Measurements from ENCODE around the gene MAN1C1.

Gene MAN1C1

GRCh38 chr1:25815208-25816111, 198.9 kb downstream of the MAN1C1 start:
- no peak overlapping the region for H3K27ac ChIP-seq (ENCODE audit: low read depth, low read length)
- H3F3A ChIP-seq (ENCODE audit: insufficient read depth) = no peaks in the 10 kb centered on the region
- no peak overlapping the region for H3K4me3 ChIP-seq (ENCODE audit: insufficient read depth, low read length, poor library complexity, severe bottlenecking)
- H3K9ac ChIP-seq (ENCODE audit: low read length) = no peak overlapping the region
- no peak overlapping the region for H2AFZ ChIP-seq (ENCODE audit: low read depth, low read length, severe bottlenecking)
- H3K27me3 ChIP-seq (ENCODE audit: low read length) = no peaks in the 10 kb centered on the region
- no peaks in the 10 kb centered on the region for H4K20me1 ChIP-seq (ENCODE audit: low read depth, low read length)
- no peaks in the 10 kb centered on the region for H3K36me3 ChIP-seq (ENCODE audit: low read length)
- no peaks in the 10 kb centered on the region for H3K9me3 ChIP-seq (ENCODE audit: insufficient read depth, low read length)
- TF ChIP-seq CTCF (IDR thresholded peaks at IDR 0.05; ENCODE audit: insufficient read depth, low read length, poor library complexity, severe bottlenecking) (no peak), EZH2phosphoT487 (conservative IDR thresholded peaks at IDR 0.05; ENCODE audit: low read length) (no peak)
- H3K9me2 ChIP-seq (replicated peaks; ENCODE audit: insufficient read depth, low read length) = no peaks in the 10 kb centered on the region
- H3K79me2 ChIP-seq (ENCODE audit: insufficient read depth, low read length) = no peaks in the 10 kb centered on the region
- no peak overlapping the region for H3K4me2 ChIP-seq (ENCODE audit: low read depth, low read length, poor library complexity, severe bottlenecking)

- Histone ChIP-seq H3F3A (ENCODE audit: insufficient read depth) (no peaks in the 10 kb centered on the region), H3K9me2 (replicated peaks; ENCODE audit: insufficient read depth, low read length) (no peaks in the 10 kb centered on the region), H3K36me3 (ENCODE audit: low read length) (no peaks in the 10 kb centered on the region), H3K9me3 (ENCODE audit: insufficient read depth, low read length) (no peaks in the 10 kb centered on the region), H3K79me2 (ENCODE audit: insufficient read depth, low read length) (no peaks in the 10 kb centered on the region), H3K27ac (ENCODE audit: low read depth, low read length) (no peak overlapping the region), H3K9ac (ENCODE audit: low read length) (no peak overlapping the region), H3K27me3 (ENCODE audit: low read length) (no peaks in the 10 kb centered on the region), H3K4me2 (ENCODE audit: low read depth, low read length, poor library complexity, severe bottlenecking) (no peak overlapping the region), H2AFZ (ENCODE audit: low read depth, low read length, severe bottlenecking) (no peak overlapping the region), H4K20me1 (ENCODE audit: low read depth, low read length) (no peaks in the 10 kb centered on the region), H3K4me3 (ENCODE audit: insufficient read depth, low read length, poor library complexity, severe bottlenecking) (no peak overlapping the region)
- no peak for TF ChIP-seq CTCF (IDR thresholded peaks at IDR 0.05; ENCODE audit: insufficient read depth, low read length, poor library complexity, severe bottlenecking)
Measured at GRCh38 chr1:25816112-25816718, 199.6 kb downstream of the MAN1C1 start.

- H3K27ac ChIP-seq (ENCODE audit: low read depth, low read length) = no peak overlapping the region
- no peaks in the 10 kb centered on the region for H3K9me2 ChIP-seq (replicated peaks; ENCODE audit: insufficient read depth, low read length)
- H3K27me3 ChIP-seq (ENCODE audit: low read length) = no peaks in the 10 kb centered on the region
- H3K9me3 ChIP-seq (ENCODE audit: insufficient read depth, low read length) = no peaks in the 10 kb centered on the region
- H3K79me2 ChIP-seq (ENCODE audit: insufficient read depth, low read length) = 0 out of 2 replicates have a peak, but pooled peaks cover 6% of the 10 kb centered on the region
- H4K20me1 ChIP-seq (ENCODE audit: low read depth, low read length) = no peaks in the 10 kb centered on the region
- H2AFZ ChIP-seq (ENCODE audit: low read depth, low read length, severe bottlenecking) = no peak overlapping the region
- H3K36me3 ChIP-seq (ENCODE audit: low read length) = no peaks in the 10 kb centered on the region
- no peak overlapping the region for H3K4me2 ChIP-seq (ENCODE audit: low read depth, low read length, poor library complexity, severe bottlenecking)
- no peak for TF ChIP-seq EZH2phosphoT487 (conservative IDR thresholded peaks at IDR 0.05; ENCODE audit: low read length)
- TF ChIP-seq CTCF (IDR thresholded peaks at IDR 0.05; ENCODE audit: insufficient read depth, low read length, poor library complexity, severe bottlenecking) = no peak
- H3K9ac ChIP-seq (ENCODE audit: low read length) = no peak overlapping the region
- peaks cover 8% of the 10 kb centered on the region; the same call in 1 of the 2 replicates for H3F3A ChIP-seq (ENCODE audit: insufficient read depth)
- H3K4me3 ChIP-seq (ENCODE audit: insufficient read depth, low read length, poor library complexity, severe bottlenecking) = no peak overlapping the region
Measured at GRCh38 chr1:25817840-25818501, 201.4 kb downstream of the MAN1C1 start.
